Bronchial epithelial cell (primary cell): Measurements from ENCODE around the gene UXS1. TPM values are rescaled to one million over a fixed set of nuclear protein-coding genes. Genes with fewer than 3 reads are reported as not detected.

Source experiments
- DNase-seq: peaks from one replicate; pipeline ENCODE4 v3.0.0-alpha.2; 2010; ENCODE audit warnings: low read depth
- FAIRE-seq: peaks from 2 replicates; lab custom pipeline; 2011; peaks lifted over from hg19 to GRCh38; lab: Jason Lieb, UNC
- H3K27me3 ChIP-seq: 2 replicates; pipeline ENCODE4 v1.5.1; 2011; ENCODE audit warnings: low read length; ENCODE audit not compliant: control insufficient read depth, insufficient read depth
- H3K36me3 ChIP-seq: 2 replicates; pipeline ENCODE4 v1.5.1; 2011; ENCODE audit warnings: low read length; ENCODE audit not compliant: control insufficient read depth, insufficient read depth
- H3K4me3 ChIP-seq: 2 replicates; pipeline ENCODE4 v1.5.1; 2011; ENCODE audit warnings: mild to moderate bottlenecking, low read depth, low read length, control low read depth
- total RNA-seq: library from RNA; depleted of rRNA; stranded (reverse); fragments of >200 nt; gene quantifications from 2 replicates; pipeline ENCODE4 v1.2.1, GENCODE V29; 2014
- TF ChIP-seq, protein P1 (sequence below): IDR thresholded peaks from 2 replicates; pipeline ENCODE4 v1.5.1; 2011; ENCODE audit warnings: mild to moderate bottlenecking, moderate library complexity, low read length, control low read depth, inconsistent platforms; ENCODE audit not compliant: insufficient read depth, severe bottlenecking

The UXS1 gene
- total RNA-seq, 1 donor from 2014 or later = 41.6 TPM

DNA sequence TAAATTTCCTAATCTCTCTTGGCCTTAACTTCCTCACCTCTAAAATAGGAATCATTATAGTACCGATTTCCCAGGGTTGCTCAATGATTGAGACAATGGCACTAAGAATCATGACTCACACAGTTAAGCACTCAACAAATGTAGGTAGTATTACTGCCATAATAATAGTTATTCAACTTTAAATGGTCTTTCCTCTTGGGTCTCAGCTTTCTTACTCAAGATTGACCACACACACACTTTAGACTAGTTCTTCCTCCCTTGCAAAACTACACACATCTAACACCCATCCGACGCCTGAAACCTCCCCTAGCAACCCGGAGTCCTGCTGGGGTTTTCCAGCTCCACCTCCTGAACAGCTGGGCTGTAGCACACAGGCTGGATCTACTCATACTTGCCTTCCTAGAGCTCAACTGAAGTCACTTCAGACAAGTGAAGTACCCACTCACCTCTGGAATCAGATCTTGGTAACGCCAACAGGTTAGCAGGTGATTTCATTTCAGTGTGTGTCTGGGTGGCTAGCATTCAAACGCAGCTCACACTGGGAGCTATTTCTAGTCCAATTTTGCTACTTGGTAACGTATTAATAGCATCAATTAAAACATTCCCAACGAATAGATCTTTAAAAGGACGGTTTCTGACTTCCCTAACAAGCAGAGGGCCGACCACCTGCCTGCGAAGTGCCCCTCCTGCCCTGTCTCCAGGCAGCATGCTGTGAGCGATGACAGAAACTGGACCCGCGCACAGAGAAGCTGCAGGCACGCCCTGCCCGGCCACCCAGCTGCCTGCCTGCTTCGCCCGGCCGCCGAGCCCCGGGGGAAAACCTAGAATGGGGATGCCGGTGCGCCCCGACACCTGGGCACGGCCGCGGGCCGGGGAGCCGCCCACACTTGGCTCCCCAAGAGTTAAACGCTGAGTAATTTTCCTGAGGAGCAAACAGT, 1.1 kb downstream of the UXS1 start:
- FAIRE-seq (peak; percentile 43), DNase-seq (peak; percentile 87)
- H3K4me3 ChIP-seq = peak overlapping the region; percentile 71

DNA sequence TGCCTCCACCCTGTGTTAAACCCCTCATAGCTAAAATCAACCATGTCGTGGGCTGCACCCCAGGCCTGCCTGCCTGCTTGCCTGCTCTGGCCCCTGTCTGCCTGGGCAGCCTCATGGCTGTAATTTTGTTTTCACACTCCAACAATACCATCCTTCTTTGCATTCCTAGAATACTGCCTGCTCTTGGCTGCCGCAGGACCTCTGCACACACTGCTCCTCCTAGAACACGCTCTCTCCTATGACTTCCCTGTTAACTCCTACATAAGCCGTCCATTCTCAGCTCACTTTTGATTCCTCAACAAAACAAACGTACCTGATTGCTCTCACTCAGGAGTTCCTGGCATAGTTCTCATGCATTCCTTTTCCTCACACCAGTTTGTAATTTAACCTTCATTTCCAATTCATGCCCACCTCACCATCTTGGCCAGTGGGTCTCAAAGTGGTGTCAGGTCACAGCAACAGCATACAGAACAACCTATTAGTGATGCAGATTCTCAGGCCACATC, 2.5 kb downstream of the UXS1 start:
- no peak overlapping the region for H3K4me3 ChIP-seq
- H3K27me3 ChIP-seq = no peaks in the 10 kb centered on the region
- H3K36me3 ChIP-seq = peaks cover 3% of the 10 kb centered on the region
- no peak for FAIRE-seq
- TF ChIP-seq, protein P1, sequence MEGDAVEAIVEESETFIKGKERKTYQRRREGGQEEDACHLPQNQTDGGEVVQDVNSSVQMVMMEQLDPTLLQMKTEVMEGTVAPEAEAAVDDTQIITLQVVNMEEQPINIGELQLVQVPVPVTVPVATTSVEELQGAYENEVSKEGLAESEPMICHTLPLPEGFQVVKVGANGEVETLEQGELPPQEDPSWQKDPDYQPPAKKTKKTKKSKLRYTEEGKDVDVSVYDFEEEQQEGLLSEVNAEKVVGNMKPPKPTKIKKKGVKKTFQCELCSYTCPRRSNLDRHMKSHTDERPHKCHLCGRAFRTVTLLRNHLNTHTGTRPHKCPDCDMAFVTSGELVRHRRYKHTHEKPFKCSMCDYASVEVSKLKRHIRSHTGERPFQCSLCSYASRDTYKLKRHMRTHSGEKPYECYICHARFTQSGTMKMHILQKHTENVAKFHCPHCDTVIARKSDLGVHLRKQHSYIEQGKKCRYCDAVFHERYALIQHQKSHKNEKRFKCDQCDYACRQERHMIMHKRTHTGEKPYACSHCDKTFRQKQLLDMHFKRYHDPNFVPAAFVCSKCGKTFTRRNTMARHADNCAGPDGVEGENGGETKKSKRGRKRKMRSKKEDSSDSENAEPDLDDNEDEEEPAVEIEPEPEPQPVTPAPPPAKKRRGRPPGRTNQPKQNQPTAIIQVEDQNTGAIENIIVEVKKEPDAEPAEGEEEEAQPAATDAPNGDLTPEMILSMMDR = no peak
- DNase-seq = no peak

More for the DNA sequence above, 1.1 kb downstream of the UXS1 start:
- Histone ChIP-seq H3K27me3 (no peaks in the 10 kb centered on the region), H3K36me3 (peaks cover 3% of the 10 kb centered on the region)
- TF ChIP-seq, protein P1 = no peak

DNA sequence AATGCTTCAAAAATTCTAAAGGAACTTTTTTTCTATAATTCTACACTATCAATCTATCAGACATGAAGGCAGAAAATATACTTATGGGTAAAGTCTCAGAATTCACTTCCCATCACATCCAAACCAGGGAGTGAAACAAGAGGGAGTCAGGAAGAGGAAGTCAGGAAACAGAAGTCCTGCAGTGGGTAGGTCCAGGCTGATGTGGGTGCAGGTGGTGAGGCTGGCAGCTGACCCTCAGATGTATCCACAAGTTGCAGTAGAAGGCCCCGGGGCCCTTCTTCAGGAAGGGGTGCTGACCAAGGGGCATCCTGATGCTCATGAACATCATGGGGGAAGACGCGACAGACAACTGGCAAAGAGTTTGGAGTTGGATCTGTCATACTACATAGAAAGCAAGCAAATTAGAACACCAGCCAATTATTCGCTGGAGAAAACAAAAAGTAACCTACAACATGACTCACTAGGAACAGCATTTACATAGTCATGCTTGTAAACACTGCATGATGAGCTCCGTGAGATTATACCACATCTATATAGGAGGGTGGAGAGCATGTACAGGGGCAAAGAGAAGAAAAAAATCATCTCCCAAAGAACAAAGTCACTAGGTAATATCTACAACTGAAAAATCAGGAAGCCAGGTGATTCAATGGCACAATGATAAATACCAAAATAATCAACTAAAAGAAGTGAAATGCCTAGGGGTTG, 4.2 kb downstream of the UXS1 start:
- DNase-seq = peak; percentile 78
- FAIRE-seq = no peak
- Histone ChIP-seq H3K4me3 (no peak overlapping the region), H3K36me3 (peaks cover 3% of the 10 kb centered on the region), H3K27me3 (no peaks in the 10 kb centered on the region)
- TF ChIP-seq, protein P1 = no peak

DNA sequence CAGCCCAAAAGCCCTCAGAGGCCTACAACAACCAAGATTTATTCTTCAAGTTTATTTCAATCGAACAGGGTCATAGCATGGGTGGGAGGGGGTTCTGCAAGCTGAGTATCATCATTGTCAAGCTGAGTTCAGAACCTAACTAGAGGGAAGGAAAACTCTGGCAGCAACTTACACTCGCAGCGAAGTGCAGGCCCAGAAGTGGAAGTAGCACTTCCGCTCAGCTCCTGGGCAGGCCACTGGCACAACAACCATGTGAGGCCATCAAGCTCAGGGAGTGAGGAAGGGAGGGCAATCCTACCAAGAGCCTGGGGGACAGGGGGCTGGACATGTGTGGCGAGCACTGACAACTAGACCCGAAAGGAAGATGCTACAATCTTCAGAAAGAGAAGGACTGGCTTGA, 4.8 kb downstream of the UXS1 start:
- Histone ChIP-seq H3K4me3 (no peak overlapping the region), H3K27me3 (no peaks in the 10 kb centered on the region), H3K36me3 (peaks cover 3% of the 10 kb centered on the region)
- TF ChIP-seq, protein P1 = no peak
- DNase-seq (no peak), FAIRE-seq (no peak)

DNA sequence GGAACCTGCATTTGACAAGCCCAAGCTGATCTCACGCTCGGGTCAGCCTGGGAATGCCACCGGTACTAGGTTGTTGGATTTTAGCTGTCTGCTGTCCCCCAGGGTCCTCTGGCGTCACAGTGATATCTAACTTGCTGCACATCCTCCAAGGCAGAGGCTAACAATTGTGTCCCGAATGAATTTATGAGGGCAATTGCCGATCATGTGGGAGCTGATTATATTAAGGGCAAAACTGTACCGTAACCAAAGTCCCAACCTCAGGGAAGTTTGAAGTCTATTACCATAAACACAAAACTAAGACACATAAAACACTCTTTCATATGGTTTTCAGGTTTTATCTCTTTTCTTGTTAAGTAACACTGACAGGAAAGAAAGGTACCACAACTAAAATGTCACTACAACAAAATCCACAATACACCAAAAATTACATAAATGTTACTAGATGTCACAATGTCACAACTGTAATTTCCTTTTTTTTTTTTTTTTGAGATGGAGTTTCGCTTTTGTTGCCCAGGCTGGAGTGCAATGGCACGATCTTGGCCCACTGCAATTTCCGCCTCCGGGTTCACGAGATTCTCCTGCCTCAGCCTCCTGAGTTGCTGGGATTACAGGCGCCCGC, 6.7 kb downstream of the UXS1 start:
- TF ChIP-seq, protein P1 = no peak
- H3K27me3 ChIP-seq = no peaks in the 10 kb centered on the region
- no peak for DNase-seq
- H3K4me3 ChIP-seq = no peak overlapping the region
- no peak for FAIRE-seq
- H3K36me3 ChIP-seq = peaks cover 3% of the 10 kb centered on the region
